HG02759 (cell line): ENCODE data around the gene ZFP90.
A peak's percentile ranks its signal among the peaks of the same experiment; 100 is the strongest.
"Not testable (repeated sequence)": the region's sequence is repeated elsewhere in the genome, so short reads cannot be mapped to it uniquely, and the experiment has no call there.

Source experiments
- ATAC-seq: cut with Tn5 transposase; IDR thresholded peaks from one replicate; pipeline ENCODE4 v1.9.1; 2021; ENCODE audit warnings: mild to moderate bottlenecking, moderate library complexity; ENCODE audit not compliant: unreplicated experiment

The ZFP90 gene

DNA sequence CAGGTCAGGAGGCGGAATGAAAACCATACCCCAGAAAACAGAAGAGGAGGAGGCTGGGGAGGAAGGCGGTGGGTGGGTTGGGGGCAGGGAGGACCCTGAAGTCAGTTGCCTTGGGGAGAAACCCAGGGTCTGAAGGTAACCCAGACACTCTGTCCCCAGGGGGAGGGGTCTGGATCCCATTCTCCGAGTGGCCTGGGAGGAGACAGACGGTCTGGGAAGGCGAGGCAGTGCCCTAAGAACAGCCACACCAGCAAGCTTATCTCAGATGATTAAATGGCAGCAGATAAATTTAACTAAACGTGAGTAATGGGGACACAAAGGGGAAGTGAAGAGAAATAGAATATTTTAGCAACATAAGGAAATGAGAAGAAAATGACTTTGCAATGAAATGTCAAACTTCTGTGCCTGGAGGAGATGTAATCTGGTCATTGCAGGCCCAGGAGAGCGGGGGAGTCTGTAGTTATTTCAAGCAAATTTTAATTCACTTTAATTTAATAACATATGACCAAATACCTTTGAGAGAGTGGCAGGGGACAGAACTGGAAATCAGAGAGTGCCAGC lies 21.4 kb upstream of the ZFP90 start:
- no peak for ATAC-seq

DNA sequence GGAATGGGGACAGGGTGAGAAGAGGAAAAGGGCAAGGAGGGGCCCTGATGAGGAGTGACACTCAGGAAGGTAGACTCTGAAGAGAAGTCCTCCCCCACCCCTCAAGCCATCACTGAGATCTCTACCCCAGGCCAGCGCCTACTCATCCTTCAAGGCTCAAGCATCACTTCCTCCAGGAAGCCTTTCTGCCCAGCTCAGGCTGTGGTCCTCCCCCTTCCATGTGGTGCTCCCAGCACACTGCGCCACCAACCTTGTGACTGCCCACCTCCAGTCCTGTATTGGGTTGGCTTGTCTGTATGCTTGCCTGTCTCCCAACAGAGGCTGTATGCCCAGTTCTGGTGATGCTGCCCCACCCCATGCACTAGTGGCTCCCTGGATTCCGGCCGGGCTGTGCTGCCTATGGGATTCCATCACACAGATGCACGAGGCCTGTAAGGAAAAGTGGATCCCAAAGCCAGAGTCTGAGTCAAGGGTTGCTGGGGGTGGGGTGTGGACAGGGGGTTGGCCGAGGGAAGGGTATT lies 19.8 kb upstream of the ZFP90 start:
- ATAC-seq, result no peak

GRCh38 chr16:68520649-68521086 lies 18.4 kb upstream of the ZFP90 start:
- peak; percentile 86 for ATAC-seq

GRCh38 chr16:68524069-68524820 lies 14.8 kb upstream of the ZFP90 start:
- no peak for ATAC-seq

GRCh38 chr16:68526143-68526781 lies 12.8 kb upstream of the ZFP90 start:
- no peak for ATAC-seq

DNA sequence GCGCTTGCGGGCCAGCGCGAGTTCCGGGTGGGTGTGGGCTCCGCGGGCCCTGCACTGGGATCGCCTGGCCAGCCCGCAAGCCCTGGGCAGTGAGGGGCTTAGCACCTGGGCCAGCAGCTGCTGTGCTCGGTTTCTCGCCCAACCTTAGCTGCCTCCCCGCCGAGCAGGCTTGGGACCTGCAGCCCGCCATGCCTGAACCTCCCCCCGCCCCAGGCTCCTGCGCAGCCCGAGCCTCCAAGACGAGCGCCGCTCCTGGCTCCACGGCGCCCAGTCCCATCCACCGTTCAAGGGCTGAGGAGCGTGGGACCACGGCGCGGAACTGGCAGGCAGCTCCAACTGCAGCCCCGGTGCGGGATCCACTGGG lies 12.3 kb upstream of the ZFP90 start:
- ATAC-seq, result no peak

DNA sequence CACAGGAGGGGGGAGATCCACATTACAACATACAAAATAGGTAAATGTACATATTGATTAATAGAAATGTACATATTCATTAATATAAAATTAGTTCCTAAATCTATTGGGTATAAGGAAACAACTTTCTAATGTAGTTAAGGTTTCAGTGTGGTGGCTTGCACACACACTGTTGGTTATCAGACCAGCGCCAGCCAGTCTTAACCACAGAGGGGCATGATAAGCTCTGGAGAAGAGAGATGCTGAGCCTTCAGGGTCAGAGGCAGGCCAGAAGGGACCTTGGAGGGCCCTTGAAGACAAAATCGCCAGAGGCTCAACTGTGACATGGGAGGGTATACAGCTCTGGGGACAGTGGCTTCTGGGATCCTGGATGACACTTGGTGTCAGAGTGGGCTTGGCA lies 10.9 kb upstream of the ZFP90 start:
- ATAC-seq, result peak; percentile 8

DNA sequence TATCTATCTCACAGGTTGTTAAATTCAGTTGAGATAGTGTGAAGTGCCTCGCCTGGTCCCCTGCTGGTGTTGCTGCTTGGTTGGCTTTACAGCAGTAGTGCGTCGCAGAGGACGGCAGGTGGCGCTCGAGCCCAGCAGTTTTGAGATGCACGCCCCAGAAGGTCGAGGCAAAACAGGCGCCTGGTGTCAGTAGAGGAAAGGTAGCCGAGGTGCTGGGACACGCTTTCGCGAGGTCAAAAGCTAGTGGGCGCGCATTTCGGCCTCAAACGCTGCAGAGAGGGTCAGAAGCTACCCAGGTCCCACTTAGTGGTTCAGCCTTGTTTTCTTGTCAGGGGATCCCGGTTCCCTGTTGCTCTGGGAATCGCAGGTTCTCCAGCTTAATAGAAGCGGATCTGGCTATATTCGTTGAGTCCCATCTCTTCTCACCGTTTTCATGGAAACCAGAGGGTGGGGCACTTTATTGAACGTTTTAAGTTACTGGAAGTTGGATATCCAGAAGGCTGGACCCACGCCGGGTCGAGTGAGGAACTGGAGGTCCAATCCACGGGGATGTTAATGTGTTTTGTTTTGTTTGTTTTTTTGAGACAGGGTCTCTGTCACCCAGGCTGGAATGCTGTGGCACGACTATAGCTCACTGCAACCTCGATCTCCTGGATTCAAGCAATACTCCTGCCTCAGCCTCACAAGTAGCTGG lies 10.3 kb upstream of the ZFP90 start:
- peak; percentile 71 for ATAC-seq

DNA sequence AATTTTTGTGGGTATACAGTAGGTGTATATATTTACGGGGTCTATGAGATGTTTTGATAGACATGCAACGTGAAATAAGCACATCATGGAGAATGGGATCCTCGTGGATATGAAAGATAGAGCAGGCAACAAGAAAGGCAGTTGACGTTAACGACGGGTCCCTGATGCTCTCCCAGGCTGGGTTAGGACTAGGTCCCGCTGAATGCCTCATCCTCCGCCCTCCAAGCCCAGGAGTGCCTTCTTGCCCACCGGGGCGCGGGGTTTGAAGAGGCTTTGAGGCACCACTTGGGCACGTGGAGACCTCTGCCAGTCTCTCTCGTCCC lies 9.5 kb upstream of the ZFP90 start:
- peak; percentile 24 for ATAC-seq

GRCh38 chr16:68529931-68530701 lies 9.0 kb upstream of the ZFP90 start:
- peak; percentile 89 for ATAC-seq

- ATAC-seq, result no peak
These were observed 5.2 kb upstream of the ZFP90 start for GRCh38 chr16:68533937-68534336.

DNA sequence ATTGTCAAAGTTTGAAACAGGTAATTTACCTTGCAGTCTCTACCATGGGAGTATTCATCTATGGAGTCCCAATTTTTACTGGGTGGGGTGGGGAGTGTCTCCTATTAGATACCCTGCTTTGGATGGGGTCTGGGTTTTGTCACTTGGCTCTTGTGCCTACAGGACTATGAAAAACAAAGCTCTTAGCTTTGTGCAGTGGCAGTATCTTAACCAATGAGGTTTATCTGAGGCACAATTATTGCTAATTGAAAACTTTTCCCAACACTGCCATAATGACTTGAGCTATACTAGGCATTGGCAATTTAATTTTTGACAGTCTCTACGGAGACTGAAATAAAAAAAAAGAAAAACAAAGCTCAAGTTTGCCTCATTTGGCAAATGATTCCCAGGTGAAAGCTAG lies 3.8 kb upstream of the ZFP90 start:
- ATAC-seq, result no peak

DNA sequence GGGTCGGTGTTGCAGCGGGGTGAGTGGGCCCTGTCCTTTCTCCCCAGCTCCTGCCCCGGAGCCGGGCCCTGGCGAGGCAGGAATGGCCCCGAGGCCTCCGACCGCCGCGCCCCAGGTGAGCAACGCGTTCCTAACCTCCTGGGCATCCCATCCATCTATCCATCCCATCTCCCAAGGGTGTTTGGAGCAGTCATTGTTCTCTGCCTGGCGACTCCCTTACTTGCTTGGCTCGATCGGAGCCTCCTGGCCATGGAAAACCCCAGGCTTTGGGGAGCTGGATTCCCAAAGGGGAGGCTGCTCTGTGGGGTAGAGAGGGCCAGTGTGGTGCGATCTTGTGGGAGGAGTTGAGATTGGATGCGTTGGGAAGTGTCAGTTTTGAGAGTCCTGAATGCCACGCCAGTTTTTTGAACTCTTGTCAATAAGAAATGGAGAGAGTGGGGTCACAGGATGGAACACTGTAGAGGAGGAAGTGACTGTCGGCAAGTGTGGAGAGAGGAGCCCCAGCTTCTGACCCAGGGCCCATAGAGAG lies 684 bp downstream of the ZFP90 start:
- peak; percentile 4 for ATAC-seq

DNA sequence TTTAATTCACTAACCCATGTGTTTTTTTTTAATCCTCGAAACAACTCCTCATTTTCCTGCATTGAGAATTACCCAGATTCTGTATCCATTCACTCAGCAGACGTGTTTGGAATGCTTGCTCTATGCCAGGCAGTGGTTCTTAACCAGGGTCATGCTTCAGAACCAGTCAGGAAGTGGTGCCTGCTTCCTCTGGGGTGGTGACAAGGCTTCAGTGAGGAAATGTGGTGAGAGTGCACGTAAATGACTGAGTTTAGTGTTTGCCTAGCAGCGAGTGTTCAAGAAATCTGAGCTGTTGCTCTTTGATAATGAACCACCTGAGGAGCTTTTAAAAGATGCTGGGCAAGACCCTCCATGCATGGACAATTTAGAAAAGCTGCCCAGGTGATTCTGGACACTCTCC lies 9.9 kb downstream of the ZFP90 start:
- no peak for ATAC-seq

GRCh38 chr16:68553186-68553585 lies 14.1 kb downstream of the ZFP90 start:
- no peak for ATAC-seq

DNA sequence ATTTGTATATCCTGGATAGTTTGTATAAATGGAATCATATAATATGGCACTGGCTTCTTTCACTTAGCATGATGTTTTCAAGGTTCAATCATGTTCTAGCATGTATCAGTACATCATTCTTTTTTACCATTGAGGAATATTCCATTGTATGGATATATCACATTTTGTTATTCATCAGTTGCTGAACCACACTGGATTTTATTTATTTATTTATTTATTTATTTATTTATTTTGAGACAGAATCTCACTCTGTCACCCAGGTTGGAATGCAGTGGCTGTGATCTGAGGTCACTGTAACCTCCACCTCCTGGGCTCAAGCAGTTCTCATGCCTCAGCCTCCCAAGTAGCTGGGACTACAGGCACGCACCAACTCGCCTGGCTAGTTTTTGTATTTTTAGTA lies 21.2 kb downstream of the ZFP90 start:
- not testable (repeated sequence) for ATAC-seq

GRCh38 chr16:68563631-68564381 lies 24.7 kb downstream of the ZFP90 start:
- no peak for ATAC-seq

GRCh38 chr16:68564382-68564985 lies 25.4 kb downstream of the ZFP90 start:
- no peak for ATAC-seq

- no peak for ATAC-seq
These were observed 35.4 kb downstream of the ZFP90 start for GRCh38 chr16:68574479-68574878.

DNA sequence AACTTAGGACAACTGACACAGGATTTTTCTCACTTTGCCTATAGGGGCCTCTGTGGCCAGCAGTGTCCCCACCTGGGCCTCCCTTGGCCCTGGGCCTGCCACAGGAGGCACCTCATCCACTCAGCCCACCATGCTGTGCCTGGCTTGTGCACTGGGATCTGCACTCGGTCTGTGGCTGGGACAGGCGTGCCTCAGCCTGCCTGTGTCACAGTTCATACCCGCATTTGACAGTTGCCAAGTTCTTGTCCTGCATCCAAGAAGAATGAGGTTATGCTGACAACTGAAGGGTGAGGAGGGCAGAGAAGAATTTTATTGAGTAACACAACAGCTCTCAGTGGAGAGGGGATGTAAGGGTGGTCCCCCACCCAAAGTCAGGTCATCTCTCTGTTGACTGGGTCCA lies 36.0 kb downstream of the ZFP90 start:
- ATAC-seq, result no peak
